ENCODE data around the gene PPP1R12A.
"Not testable (repeated sequence)": the region's sequence is repeated elsewhere in the genome, so short reads cannot be mapped to it uniquely, and the experiment has no call there.

The PPP1R12A gene

GRCh38 chr12:79837575-79837974, 97.3 kb downstream of the PPP1R12A start:
- DNase-seq: no peak

- no peak for DNase-seq
These were observed 99.5 kb downstream of the PPP1R12A start for GRCh38 chr12:79835377-79835843.

GRCh38 chr12:79834712-79835376, 100.1 kb downstream of the PPP1R12A start:
- DNase-seq: no peak

GRCh38 chr12:79830440-79830839, 104.5 kb downstream of the PPP1R12A start:
- DNase-seq: no peak

- no peak for DNase-seq
These were observed 106.0 kb downstream of the PPP1R12A start for GRCh38 chr12:79828924-79829323.

- DNase-seq: no peak
These were observed 107.4 kb downstream of the PPP1R12A start for GRCh38 chr12:79827484-79827883.

GRCh38 chr12:79826267-79827128, 108.4 kb downstream of the PPP1R12A start:
- no peak for DNase-seq

GRCh38 chr12:79822475-79822874, 112.4 kb downstream of the PPP1R12A start:
- DNase-seq: no peak

GRCh38 chr12:79818856-79819255, 116.0 kb downstream of the PPP1R12A start:
- no peak for DNase-seq

GRCh38 chr12:79784366-79785065, 150.4 kb downstream of the PPP1R12A start:
- DNase-seq: not testable (repeated sequence)

GRCh38 chr12:79782172-79782900, 152.6 kb downstream of the PPP1R12A start:
- no peak for DNase-seq

GRCh38 chr12:79778802-79779448, 156.0 kb downstream of the PPP1R12A start:
- no peak for DNase-seq

- DNase-seq: no peak
These were observed 158.8 kb downstream of the PPP1R12A start for GRCh38 chr12:79776111-79776510.

GRCh38 chr12:79775355-79776027, 159.4 kb downstream of the PPP1R12A start:
- no peak for DNase-seq

GRCh38 chr12:79773896-79774295, 161.0 kb downstream of the PPP1R12A start:
- DNase-seq: no peak

GRCh38 chr12:79769860-79770485, 164.9 kb downstream of the PPP1R12A start:
- DNase-seq: no peak

GRCh38 chr12:79769189-79769859, 165.6 kb downstream of the PPP1R12A start:
- DNase-seq: no peak

GRCh38 chr12:79766705-79767464, 168.0 kb downstream of the PPP1R12A start:
- DNase-seq: no peak

- DNase-seq: no peak
These were observed 169.7 kb downstream of the PPP1R12A start for GRCh38 chr12:79765157-79765556.

GRCh38 chr12:79764641-79765040, 170.3 kb downstream of the PPP1R12A start:
- no peak for DNase-seq
